Stimulated activated naive CD8-positive, alpha-beta T cell treated with anti-CD3 and anti-CD28 coated beads, Interleukin-15, Interleukin-2, amounts not matched to agents 100 ng/mL and 50 ng/mL, for 24 hours (primary cell): Measurements from ENCODE around the gene EPM2A.

Experiments used
- H3K27ac Mint-ChIP-seq: one replicate; pipeline ENCODE4 v1.8.0; 2021; ENCODE audit warnings: mild to moderate bottlenecking, mixed read lengths
- H3K27me3 Mint-ChIP-seq: one replicate; pipeline ENCODE4 v1.8.0; 2021; ENCODE audit warnings: mixed read lengths
- H3K36me3 Mint-ChIP-seq: one replicate; pipeline ENCODE4 v1.8.0; 2021; ENCODE audit warnings: low read depth, mixed read lengths
- H3K4me1 Mint-ChIP-seq: one replicate; pipeline ENCODE4 v1.8.0; 2021; ENCODE audit warnings: low read depth, mixed read lengths
- H3K4me3 Mint-ChIP-seq: one replicate; pipeline ENCODE4 v1.8.0; 2021; ENCODE audit warnings: mild to moderate bottlenecking, mixed read lengths
- H3K9me3 Mint-ChIP-seq: one replicate; pipeline ENCODE4 v1.8.0; 2021; ENCODE audit warnings: mixed read lengths

Gene EPM2A

DNA sequence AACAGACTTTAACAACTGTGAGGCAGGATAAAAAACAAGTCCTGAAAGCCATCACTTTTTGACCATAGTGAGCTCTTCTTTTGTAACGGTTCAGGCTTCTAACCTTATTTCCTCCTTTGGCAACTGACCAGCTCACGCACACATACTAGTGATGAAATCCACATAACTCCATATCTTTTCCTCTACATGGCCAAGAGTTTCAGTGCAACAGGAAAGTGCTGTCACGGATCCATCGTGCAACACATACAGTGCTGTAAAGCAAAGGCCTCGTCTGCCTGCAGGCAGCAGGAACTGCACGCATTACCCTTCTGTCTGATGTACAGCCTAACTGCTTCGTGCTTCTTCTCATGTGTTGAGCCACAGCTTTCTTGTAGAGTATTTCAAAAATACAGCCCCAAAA lies 108.5 kb downstream of the EPM2A start:
- no peak overlapping the region for H3K4me3 Mint-ChIP-seq
- no peaks in the 10 kb centered on the region for H3K4me1 Mint-ChIP-seq
- no peaks in the 10 kb centered on the region for H3K9me3 Mint-ChIP-seq
- no peak overlapping the region for H3K27ac Mint-ChIP-seq
- H3K27me3 Mint-ChIP-seq: no peaks in the 10 kb centered on the region
- peaks cover 20% of the 10 kb centered on the region for H3K36me3 Mint-ChIP-seq

DNA sequence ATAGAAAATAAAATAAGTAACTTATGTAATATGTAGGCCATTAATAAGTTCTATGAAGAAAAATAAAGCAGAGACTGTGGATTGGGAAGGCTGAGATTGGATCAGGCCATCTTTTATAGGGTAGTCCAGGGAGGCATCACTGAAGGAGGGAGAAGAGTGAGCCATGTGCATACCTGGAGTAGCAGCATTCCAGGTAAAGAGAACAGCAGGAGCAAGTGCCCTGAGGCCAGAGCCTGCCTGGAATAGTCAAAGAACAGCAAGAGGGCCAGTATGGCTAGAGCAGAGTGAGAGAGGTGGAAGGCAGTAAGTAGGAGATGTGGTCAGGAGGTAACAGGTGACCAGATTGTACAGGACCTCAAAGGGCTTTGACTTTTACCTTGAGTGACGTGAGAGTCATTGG lies 112.1 kb downstream of the EPM2A start:
- Mint-ChIP-seq H3K4me3 (no peak overlapping the region), H3K9me3 (peaks cover 7% of the 10 kb centered on the region), H3K27me3 (no peaks in the 10 kb centered on the region), H3K4me1 (no peaks in the 10 kb centered on the region), H3K36me3 (peaks cover 13% of the 10 kb centered on the region), H3K27ac (no peak overlapping the region)

DNA sequence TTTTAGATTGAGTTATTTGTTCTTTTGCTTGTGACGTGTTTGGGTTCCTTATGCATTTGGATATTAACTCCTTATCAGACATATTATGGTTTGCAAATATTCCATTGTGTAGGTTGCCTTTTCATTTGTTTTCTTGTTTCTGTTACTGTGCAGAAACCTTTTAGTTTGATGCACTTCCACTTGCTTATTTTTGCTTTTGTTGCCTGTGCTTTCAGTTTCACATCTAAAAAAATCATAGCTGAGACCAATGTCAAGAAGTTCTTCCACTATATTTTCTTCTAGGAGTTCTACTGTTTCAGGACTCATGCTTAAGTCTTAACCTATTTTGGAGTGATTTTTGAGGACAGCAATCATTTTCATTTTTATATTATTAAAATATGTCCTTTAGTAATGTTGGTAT lies 113.5 kb downstream of the EPM2A start:
- Mint-ChIP-seq H3K4me3 (no peak overlapping the region), H3K36me3 (peaks cover 3% of the 10 kb centered on the region), H3K9me3 (peaks cover 11% of the 10 kb centered on the region), H3K27me3 (no peaks in the 10 kb centered on the region), H3K4me1 (no peaks in the 10 kb centered on the region), H3K27ac (no peak overlapping the region)

DNA sequence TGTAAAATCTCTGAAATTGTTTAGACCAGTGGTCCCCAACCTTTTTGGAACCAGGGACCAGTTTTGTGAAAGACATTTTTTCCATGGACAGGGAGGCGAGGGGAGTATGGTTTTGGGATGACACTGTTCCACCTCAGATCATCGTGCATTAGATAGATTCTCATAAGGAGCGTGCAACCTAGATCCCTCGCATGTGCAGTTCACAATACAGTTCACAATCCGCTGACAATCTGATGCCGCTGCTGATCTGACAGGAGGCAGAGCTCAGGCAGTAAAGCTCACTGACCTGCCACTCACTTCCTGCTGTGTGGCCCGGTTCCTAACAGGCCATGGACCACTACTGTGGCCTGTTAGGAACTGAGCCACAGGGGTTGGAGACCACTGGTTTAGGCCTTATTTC lies 115.2 kb downstream of the EPM2A start:
- H3K4me1 Mint-ChIP-seq: no peaks in the 10 kb centered on the region
- H3K4me3 Mint-ChIP-seq: no peak overlapping the region
- no peaks in the 10 kb centered on the region for H3K27me3 Mint-ChIP-seq
- H3K9me3 Mint-ChIP-seq: peaks cover 11% of the 10 kb centered on the region
- no peaks in the 10 kb centered on the region for H3K36me3 Mint-ChIP-seq
- H3K27ac Mint-ChIP-seq: no peak overlapping the region

DNA sequence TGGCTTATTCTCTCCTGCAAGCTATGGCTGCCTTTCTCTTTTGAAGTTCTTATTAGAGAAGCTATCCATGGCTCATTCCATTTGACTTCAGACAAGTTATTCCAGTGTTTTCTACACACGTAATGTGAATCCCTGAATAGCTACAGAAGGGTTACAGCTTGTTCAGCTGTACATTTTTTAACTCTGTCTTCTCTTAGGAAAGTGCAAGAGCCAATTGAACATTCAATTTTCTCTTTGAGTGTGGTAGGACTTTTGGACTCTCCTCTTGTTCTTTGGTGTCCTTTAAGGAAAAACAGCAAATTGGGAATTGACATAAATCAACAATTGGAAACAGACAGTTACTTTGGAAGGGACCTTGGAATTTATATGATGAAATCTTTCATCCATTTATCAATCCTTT lies 125.8 kb downstream of the EPM2A start:
- no peaks in the 10 kb centered on the region for H3K27me3 Mint-ChIP-seq
- no peaks in the 10 kb centered on the region for H3K36me3 Mint-ChIP-seq
- no peak overlapping the region for H3K4me3 Mint-ChIP-seq
- no peaks in the 10 kb centered on the region for H3K9me3 Mint-ChIP-seq
- H3K27ac Mint-ChIP-seq: no peak overlapping the region
- H3K4me1 Mint-ChIP-seq: no peaks in the 10 kb centered on the region

DNA sequence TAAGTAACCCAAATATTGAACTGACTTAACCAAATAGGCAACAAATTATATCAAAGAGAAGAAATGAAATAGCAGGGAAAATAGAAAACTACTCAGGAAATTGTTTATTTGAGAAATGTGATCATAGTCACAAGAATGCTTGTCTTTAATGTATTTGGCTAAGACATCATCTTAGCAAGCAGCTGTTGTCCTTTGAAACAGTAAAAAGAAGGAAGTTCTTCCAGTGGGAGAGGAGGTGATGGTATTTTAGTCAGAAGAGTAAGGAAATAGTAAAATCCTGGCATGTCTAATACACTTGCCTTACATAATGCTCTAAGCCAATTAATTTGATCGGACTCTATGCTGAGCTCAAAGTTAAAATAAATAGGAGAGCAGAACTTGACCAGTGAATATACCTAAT lies 126.5 kb downstream of the EPM2A start:
- Mint-ChIP-seq H3K4me3 (no peak overlapping the region), H3K27me3 (no peaks in the 10 kb centered on the region), H3K36me3 (no peaks in the 10 kb centered on the region), H3K4me1 (no peaks in the 10 kb centered on the region), H3K9me3 (no peaks in the 10 kb centered on the region), H3K27ac (no peak overlapping the region)

DNA sequence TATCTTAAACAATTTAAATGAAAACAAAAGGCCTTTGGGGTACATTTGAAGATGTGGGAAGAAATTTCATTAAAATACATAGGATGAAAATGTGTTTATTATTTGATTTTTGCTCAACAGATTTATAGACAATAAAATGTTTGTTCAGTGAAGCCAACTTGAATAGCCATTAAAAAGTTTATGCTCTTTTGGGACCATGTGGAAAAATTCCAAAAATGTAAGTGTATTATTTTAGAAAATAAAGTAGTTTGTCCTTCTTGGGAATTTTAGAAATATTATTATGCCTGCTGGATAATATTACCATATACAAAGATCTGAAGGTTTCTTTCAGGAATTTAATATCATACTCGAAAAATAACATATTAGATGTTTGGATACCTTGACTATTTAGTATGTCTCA lies 131.3 kb downstream of the EPM2A start:
- H3K9me3 Mint-ChIP-seq: no peaks in the 10 kb centered on the region
- H3K4me1 Mint-ChIP-seq: no peaks in the 10 kb centered on the region
- H3K36me3 Mint-ChIP-seq: no peaks in the 10 kb centered on the region

DNA sequence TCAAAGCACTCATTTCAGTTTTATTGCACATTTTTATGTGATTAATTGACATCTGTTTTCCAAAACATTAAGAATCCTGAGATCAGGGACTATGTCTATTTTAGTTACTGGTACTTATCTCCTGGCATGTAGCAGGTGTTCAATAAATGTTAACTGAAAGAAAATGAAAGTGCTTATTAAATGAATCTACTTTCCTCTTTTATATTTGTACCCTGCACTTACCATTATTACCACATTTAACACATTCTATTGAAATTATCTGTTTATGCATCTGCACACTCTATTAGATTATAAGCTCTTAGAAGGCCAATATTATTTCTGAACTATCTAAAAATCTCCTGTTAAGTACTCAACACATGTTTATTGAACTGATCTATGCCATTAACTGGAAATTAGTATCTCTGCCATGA lies 131.9 kb downstream of the EPM2A start:
- no peaks in the 10 kb centered on the region for H3K4me1 Mint-ChIP-seq
- H3K9me3 Mint-ChIP-seq: no peaks in the 10 kb centered on the region
- peaks cover 12% of the 10 kb centered on the region for H3K27me3 Mint-ChIP-seq
- H3K27ac Mint-ChIP-seq: no peak overlapping the region
- no peak overlapping the region for H3K4me3 Mint-ChIP-seq
- no peaks in the 10 kb centered on the region for H3K36me3 Mint-ChIP-seq

More for the DNA sequence above, 131.3 kb downstream of the EPM2A start:
- H3K27ac Mint-ChIP-seq: no peak overlapping the region
- no peak overlapping the region for H3K4me3 Mint-ChIP-seq
- peaks cover 12% of the 10 kb centered on the region for H3K27me3 Mint-ChIP-seq

DNA sequence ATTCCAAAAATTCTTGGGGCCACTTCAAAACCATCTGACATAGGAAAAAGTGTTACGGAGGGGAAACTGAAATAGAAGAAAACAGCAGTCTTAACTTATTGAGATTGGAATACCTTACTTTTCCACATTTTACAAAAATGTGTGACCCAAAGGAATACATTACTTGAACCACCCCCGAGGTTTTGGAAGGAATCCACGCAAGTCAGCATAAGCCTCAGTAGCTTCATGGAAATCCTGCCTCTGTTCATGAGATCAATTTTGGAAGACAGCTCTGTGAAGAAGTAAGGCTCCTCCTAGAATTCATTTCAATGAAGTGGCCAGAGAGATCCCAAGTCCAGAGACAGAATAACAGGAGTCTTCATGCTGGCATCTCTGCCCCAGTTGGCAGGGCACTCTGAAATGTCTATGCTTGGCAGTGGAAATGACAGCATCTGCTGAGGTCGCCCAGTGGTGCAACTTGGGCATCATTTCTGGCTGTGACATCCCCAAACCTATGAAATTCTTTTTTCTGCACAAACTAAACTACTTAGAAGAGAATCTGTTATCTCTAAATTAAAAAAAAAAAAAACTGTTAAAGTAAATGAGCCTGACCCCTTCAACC lies 132.5 kb downstream of the EPM2A start:
- no peaks in the 10 kb centered on the region for H3K9me3 Mint-ChIP-seq
- no peak overlapping the region for H3K4me3 Mint-ChIP-seq
- peaks cover 12% of the 10 kb centered on the region for H3K27me3 Mint-ChIP-seq
- no peaks in the 10 kb centered on the region for H3K4me1 Mint-ChIP-seq
- H3K36me3 Mint-ChIP-seq: no peaks in the 10 kb centered on the region
- no peak overlapping the region for H3K27ac Mint-ChIP-seq

DNA sequence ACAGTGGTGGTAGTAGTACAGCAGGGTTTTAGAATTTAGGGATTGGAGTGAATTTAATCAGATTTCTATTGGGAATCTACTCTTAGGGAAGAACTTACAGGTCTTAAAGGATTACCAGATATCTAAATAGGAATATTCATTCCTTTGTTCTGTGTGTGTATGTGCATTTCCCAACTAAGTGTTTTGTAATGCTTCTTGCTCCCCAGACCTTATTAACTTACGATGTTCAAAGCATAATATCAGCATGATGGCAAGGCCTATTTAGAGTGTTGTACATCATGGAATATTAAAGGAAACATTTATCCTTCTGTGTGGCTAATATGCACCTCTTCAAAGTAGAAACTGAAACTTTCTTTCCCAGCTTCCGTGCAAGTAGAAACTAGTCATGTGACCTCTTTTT lies 133.9 kb downstream of the EPM2A start:
- peaks cover 12% of the 10 kb centered on the region for H3K27me3 Mint-ChIP-seq
- no peak overlapping the region for H3K4me3 Mint-ChIP-seq
- no peaks in the 10 kb centered on the region for H3K9me3 Mint-ChIP-seq
- no peak overlapping the region for H3K27ac Mint-ChIP-seq
- H3K4me1 Mint-ChIP-seq: no peaks in the 10 kb centered on the region
- no peaks in the 10 kb centered on the region for H3K36me3 Mint-ChIP-seq

DNA sequence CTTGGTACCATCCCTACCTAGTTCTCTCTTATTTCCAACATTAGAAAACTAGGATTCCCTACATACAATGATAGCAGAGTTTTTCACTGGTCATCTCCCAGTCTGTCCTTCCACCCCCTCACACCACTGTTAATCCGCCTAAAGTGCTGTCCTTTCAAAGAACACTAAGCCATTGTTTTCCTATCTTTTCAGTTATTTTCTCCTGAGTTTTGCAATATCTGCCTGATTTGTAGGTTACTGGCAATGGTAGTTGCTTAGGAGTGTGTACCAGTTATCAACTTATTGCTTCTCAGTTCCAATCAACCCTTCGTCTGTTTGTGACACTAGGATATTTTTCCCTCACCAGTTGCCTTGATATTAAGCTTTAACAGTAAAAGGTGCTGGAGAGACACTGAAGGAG lies 135.0 kb downstream of the EPM2A start:
- Mint-ChIP-seq H3K27me3 (peaks cover 12% of the 10 kb centered on the region), H3K9me3 (no peaks in the 10 kb centered on the region), H3K36me3 (no peaks in the 10 kb centered on the region), H3K4me1 (no peaks in the 10 kb centered on the region), H3K4me3 (no peak overlapping the region), H3K27ac (no peak overlapping the region)

DNA sequence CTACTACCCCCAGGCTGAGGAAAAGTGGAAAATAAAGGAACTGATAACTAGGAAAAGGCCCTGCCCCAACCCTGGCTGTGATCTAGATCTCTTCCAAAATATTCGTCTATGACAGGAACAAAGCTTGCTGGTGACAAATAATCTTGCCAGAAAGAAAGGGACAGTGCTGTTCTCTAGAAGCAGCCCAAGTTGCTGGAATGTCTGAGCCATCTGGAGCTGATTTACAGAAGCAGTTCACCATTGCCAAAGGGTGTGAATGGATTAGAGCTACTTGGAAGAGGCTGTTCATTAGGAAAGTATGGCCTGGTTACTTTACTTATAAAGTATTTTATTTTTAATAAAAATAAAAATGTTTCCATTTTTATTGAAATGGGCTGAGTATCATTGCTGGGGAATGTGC lies 146.3 kb downstream of the EPM2A start:
- H3K4me3 Mint-ChIP-seq: no peak overlapping the region
- no peaks in the 10 kb centered on the region for H3K4me1 Mint-ChIP-seq
- H3K27me3 Mint-ChIP-seq: peaks cover 14% of the 10 kb centered on the region
- H3K36me3 Mint-ChIP-seq: no peaks in the 10 kb centered on the region
- no peak overlapping the region for H3K27ac Mint-ChIP-seq
- H3K9me3 Mint-ChIP-seq: peaks cover 4% of the 10 kb centered on the region

DNA sequence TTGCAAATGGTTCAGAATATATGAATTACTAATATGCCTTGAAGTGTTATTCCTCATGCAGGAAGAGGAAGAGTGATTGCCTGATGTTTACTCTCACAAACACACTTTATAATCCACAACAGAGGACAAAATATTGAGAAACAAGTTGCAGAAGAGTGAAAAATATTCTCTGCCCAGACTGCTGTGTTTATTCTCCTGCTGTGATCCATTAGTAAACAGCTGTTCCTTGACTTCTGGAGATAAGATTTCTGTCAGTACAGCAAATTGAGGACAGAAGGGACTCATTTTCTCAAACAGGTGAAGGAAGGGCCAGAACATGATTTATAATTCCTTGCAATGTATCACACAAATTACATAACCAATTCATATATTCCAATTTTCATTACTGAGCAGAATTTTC lies 148.0 kb downstream of the EPM2A start:
- no peaks in the 10 kb centered on the region for H3K4me1 Mint-ChIP-seq
- H3K4me3 Mint-ChIP-seq: no peak overlapping the region
- H3K36me3 Mint-ChIP-seq: no peaks in the 10 kb centered on the region
- H3K27ac Mint-ChIP-seq: no peak overlapping the region
- peaks cover 19% of the 10 kb centered on the region for H3K27me3 Mint-ChIP-seq
- H3K9me3 Mint-ChIP-seq: peaks cover 4% of the 10 kb centered on the region

DNA sequence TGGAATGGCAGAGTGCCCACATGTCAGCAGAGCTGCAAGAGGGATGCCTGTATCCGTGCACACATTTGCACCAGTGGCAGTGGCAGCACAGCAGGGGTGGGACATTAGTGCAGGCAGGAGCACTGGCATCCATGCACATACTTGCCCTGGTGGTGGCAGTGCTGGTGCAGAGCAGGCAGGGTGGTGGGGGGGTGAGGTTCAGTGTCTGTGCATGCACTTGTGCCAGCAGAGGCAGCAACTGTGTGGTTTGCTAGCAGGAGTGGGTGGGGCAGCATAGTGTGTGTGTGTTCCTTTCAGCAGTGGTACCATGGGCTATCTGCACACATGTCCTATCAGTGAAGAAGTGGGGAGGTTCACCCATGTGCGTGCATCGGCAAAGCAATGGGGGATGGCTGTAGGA lies 151.6 kb downstream of the EPM2A start:
- H3K36me3 Mint-ChIP-seq: no peaks in the 10 kb centered on the region
- H3K27ac Mint-ChIP-seq: no peak overlapping the region
- peaks cover 4% of the 10 kb centered on the region for H3K9me3 Mint-ChIP-seq
- peaks cover 19% of the 10 kb centered on the region for H3K27me3 Mint-ChIP-seq
- H3K4me3 Mint-ChIP-seq: no peak overlapping the region
- H3K4me1 Mint-ChIP-seq: no peaks in the 10 kb centered on the region
